ENCODE data around the gene SEC11A.
"Not testable (repeated sequence)": the region's sequence is repeated elsewhere in the genome, so short reads cannot be mapped to it uniquely, and the experiment has no call there.

Gene SEC11A

GRCh38 chr15:84716036-84716732 lies at the start of gene SEC11A:
SEC11A (minus strand) TSS chr15:84716139; CDS start chr15:84716075, 64 bp downstream.
- DNase-seq (ENCODE audit: low spot score) = peak; percentile 97

- no peak for DNase-seq (ENCODE audit: low spot score)
These were observed 49.7 kb upstream of the SEC11A start for GRCh38 chr15:84765675-84766074.

DNA sequence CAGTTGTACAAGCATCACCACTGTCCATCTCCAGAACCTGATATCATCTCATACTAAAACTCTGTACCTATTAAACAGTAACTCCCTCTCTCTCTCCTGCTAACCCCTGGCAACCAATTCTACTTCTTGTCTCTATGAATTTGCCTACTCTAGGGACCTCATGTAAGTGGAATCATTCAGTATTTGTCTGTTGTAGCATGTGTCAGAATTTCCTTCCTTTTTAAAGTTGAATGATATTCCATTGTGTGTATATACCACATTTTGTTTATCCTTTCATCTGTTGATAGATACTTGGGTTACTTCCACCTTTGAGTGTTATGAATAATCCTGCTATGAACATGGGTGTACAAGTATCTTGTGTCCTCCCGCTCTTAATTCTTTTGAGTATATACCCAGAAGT lies 49.0 kb upstream of the SEC11A start:
- no peak for DNase-seq (ENCODE audit: low spot score)

GRCh38 chr15:84764585-84764984 lies 48.6 kb upstream of the SEC11A start:
- no peak for DNase-seq (ENCODE audit: low spot score)

DNA sequence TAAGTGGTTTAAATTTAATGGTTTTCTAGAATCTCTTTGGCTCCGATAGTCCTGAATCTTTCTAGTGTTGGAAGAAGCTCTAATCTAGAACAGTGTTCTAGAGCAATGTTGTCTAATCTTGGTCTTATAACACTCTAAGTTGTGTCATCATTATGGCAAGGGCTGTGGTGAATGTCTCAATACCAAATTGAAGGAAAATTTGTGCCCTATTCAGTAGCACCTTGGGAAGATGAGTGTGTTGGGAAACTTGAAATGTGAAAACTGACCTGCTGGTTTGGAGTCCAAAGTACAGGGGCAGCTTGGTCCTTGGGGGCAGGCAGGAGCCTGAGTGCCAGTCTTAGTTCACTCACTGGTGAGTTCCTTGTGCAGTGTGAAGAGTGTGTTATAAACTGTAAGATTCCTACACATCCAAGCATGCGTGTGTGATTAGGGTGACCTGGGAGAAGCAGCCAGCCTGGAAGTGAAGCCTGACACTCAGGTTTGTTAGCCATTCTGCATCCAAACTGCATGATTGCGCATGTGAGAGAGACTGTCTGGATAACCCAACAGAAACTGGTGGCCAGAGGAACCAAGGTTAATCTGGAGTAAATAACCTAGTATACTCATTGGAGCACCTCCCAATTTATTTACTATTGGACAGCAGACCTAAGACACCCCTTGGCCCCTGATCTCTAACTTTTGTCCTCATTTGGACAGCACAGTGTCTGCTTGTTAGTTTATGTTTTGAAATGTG lies 47.1 kb upstream of the SEC11A start:
- DNase-seq (ENCODE audit: low spot score) = no peak

GRCh38 chr15:84761607-84762131 lies 45.7 kb upstream of the SEC11A start:
- DNase-seq (ENCODE audit: low spot score) = peak; percentile 76

GRCh38 chr15:84760219-84760618 lies 44.3 kb upstream of the SEC11A start:
- DNase-seq (ENCODE audit: low spot score) = no peak

DNA sequence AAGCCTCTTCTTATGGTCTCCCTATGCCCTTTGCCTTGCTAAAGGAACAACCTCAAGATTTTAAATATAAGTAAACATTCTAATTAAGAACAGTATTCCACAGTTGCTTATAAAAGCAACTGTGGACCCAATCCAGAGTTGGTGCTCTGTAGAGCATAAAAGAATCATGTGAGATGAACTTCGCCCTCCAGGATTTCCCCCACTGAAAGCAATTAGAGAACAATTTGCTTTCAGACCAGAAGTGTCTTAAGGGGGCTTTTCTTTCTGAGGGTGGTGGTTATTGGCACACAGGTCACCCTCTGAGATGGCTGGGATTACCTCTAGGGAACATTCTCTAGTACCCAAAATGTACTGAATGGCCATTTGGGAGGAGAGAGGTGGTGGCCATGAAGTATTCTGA lies 43.1 kb upstream of the SEC11A start:
- no peak for DNase-seq (ENCODE audit: low spot score)

- DNase-seq (ENCODE audit: low spot score) = no peak
These were observed 40.0 kb upstream of the SEC11A start for GRCh38 chr15:84755736-84756527.

DNA sequence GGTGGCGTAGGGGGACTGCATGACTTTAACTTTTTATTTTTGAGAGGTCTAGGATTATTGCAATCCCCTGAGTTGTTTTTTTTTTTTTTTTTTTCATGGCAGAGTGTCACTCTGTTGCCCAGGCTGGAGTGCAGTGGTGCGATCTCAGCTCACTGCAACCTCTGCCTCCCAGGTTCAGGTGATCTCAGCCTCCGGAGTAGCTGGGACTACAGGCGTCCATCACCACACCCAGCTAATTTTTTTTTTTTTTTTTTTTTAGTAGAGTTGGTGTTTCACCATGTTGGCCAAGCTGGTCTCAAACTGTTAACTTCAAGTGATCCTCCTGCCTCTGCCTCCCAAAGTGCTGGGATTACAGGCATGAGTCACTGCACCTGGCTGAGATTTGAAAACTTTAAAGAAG lies 39.0 kb upstream of the SEC11A start:
- DNase-seq (ENCODE audit: low spot score) = not testable (repeated sequence)

DNA sequence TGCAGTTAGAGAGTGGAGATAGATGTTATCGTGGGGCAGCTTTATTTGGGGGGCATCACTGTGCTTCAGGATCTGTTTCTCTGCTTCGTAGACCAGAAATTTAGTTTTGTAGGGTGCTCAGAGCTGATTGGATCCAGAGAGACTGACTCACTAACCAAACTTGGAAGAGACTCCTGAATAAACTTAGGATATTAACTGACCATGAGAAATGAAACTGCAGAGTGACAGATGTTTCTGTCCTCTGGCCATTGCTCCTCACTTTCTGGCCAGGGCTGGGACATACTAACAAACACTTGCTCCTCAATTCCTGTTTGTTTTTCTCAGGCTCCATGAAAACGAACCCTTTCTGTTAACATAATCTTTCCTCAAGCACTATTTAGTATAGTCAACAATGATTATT lies 36.8 kb upstream of the SEC11A start:
- DNase-seq (ENCODE audit: low spot score) = no peak

GRCh38 chr15:84752195-84752594 lies 36.3 kb upstream of the SEC11A start:
- DNase-seq (ENCODE audit: low spot score) = no peak

DNA sequence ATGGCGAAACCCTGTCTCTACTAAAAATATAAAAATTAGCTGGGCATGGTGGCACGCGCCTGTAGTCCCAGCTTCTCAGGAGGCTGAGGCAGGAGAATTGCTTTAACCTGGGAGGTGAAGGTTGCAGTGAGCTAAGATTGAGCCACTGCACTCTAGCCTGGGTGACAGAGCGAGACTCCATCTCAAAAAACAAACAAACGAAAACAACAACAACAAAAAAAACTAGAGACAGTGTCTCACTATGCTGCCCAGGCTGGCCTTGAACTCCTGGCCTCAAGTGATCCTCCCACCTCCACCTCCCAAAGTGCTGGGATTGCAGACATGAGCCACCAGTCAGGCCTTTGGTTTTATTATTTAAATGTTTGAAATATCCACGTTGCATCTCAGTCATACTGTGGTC lies 35.8 kb upstream of the SEC11A start:
- DNase-seq (ENCODE audit: low spot score) = not testable (repeated sequence)

DNA sequence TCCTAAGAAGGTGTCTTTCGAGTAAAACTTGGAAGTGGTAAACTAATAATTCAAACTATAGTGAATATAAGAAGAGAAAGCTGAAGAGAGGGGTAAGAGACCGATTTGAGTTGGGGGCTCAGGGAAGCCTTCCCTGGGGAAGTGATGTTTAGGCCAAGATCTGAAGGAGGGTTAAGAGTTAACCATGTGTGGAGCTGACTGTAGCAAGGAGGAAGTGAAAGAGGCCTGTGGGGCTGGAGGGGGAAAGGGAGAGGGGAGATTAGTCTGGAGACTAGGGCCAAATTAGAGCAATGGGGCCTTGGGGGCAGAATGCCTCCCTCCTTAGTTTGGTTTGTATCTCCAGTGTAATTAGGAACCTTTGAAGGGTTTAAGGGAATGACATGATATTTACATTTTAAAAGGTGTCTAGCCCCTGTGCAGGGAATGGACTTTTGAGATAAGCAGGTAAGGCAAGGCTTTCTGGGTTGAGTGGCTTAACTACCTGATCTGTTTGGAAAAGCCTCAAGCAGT lies 34.7 kb upstream of the SEC11A start:
- no peak for DNase-seq (ENCODE audit: low spot score)

- peak; percentile 65 for DNase-seq (ENCODE audit: low spot score)
These were observed 33.4 kb upstream of the SEC11A start for GRCh38 chr15:84749111-84749991.

DNA sequence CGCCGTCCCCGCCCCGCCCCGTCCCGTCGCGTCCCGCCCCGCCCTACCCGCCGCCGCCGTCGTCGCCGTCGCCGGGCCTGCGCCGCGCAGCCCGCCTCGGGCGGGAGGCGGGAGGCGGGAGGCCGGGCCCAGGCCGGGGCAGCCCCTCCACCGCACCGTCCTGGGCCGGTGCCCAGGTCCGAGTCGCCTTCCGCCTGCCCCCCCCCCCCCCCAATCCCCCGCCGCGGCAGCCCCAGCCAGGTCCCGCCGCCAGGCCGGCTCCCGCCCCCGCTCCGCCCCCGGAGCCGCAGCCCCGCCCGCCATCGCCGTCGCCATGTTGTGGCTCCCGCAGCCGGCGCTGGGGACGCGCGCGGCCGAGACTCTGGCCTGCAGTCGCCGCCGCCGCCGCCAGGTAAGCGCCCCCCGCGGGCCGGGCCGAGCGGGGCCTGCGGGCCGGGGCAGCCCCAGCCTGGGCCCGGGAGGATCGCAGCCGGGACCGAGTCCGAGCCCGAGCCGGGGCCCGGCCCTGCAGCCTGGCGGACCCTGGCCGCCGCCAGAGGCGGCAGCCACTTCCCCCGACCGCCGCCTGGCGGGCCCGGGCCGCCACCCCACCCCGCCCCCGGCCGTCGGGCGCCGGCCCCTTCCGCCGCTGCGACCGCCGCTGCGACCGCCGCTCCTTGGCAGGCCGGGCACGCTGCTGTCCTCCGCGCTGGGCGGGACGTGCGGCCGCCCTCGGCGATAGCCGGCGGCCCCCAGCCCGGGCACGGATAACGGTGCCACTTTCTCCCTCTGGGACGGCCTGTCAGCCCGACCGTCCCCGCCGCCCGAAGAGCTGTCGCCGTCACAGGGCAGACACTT lies 32.6 kb upstream of the SEC11A start, which contains the start of gene ZNF592:
ZNF592 (plus strand) TSS at position 319 of the 837 bp plus-strand sequence. CDS start 34,084 bp downstream, outside the sequence.
- DNase-seq (ENCODE audit: low spot score) = peak; percentile 75

DNA sequence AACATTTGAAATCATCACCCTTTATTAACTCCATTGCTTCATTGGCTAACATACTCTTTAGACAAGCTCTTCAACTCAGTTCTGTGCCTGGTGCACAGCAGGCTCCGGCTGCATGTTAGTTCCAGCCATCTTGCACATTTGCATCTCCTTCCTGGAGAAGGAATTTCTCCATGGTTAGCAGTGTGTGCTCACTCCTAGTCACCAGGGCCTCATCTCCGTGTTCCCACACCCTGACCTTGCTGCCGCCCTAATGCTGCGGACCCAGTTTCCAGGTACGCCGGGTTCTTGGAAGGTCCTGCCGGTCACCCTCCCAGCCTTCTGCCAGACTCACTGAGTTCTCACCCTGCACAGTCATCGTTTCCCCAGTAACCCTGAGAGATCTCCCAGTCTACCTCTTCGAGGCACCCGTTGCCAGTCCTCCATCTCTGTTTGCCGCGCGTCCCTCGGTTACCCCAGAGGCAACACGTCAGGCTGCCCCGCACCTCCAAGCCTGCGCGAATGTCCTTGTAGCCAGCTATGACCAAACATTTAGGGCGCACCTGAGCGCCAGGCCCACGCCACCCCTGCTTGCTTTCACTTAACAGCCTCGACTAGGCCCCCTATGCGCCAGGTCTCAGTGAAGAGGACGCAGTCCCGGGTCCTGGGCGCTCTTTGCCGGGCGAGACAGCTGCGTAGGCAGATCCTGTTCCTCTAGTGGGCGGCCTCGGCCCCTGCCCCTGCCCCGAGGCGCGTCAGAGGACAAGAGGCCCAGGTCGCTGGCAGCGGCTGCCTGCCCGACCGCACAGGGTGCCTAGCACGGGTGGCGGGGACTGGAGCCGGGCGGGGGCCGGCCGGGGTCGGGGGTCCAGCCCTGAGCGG lies 31.7 kb upstream of the SEC11A start:
- DNase-seq (ENCODE audit: low spot score) = peak; percentile 64

DNA sequence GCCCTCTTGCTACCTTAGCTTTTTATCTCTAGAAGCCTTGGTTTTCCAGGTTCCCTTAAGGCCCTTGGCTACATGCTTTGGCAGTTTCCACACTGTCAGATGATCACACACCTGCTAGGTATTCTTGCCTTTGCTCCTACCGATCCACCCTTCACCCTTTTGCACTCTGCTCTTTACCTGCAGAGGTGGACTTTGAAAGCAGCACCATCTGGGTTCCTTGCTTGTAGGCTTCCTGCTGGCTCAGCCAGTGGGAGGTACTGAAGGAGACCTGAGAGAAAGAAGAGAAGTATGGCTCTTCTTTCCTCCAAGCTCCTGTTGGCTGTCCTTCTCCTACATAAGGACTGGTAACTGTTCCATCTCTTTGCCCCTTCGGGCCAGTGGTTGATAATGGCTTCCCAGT lies 25.2 kb upstream of the SEC11A start:
- DNase-seq (ENCODE audit: low spot score) = no peak

GRCh38 chr15:84740691-84741090 lies 24.8 kb upstream of the SEC11A start:
- no peak for DNase-seq (ENCODE audit: low spot score)

Measured in activated CD4-positive, alpha-beta T cell treated with anti-CD3 and anti-CD28 coated beads, Interleukin-2, Interleukin-4, amounts not matched to agents 100 ng/mL and 50 ng/mL, durations not matched to agents 16 hours and 8 hours (primary cell).